Gastroesophageal sphincter (tissue), 3 donors: ENCODE results near the gene ALLC.

Experiments used
- CTCF ChIP-seq, 4 experiments: fragments of 200-600 bp in 2 of 4; fragments of 450-650 bp in 2 of 4; sonication (generic) in 1 of 4; IDR thresholded peaks; one replicate each; pipeline ENCODE4 v1.5.1; 2017 to 2019; ENCODE audit warnings: antibody characterized with exemption in 4 of 4, mild to moderate bottlenecking in 2 of 4, moderate library complexity in 2 of 4
- POLR2A ChIP-seq, 2 donors: fragments of 450-650 bp; IDR thresholded peaks; one replicate each; pipeline ENCODE4 v1.6.1; 2017; ENCODE audit warnings: antibody characterized with exemption in 2 of 2, mild to moderate bottlenecking in 2 of 2, moderate library complexity in 1 of 2
- POLR2AphosphoS5 ChIP-seq: sonication (generic); formaldehyde crosslinking; IDR thresholded peaks from one replicate; pipeline ENCODE4 v1.6.1; 2017; ENCODE audit warnings: antibody characterized with exemption

GRCh38 chr2:3610415-3610814 is 47.6 kb upstream of the ALLC start:
- TF ChIP-seq POLR2A (IDR thresholded peaks at IDR 0.05) (no peak), CTCF (IDR thresholded peaks at IDR 0.05) (no peak), POLR2AphosphoS5 (no peak)
